K562 (cell line): ENCODE data around the gene PGBD1. TPM values are rescaled to one million over a fixed set of nuclear protein-coding genes. Genes with fewer than 3 reads are reported as not detected.
A peak's percentile ranks its signal among the peaks of the same experiment; 100 is the strongest.

ENCODE experiments used
- BCOR ChIP-seq: fragments of 450-650 bp; IDR thresholded peaks from 2 replicates; pipeline ENCODE4 v1.6.1; 2016
- CCAR2 ChIP-seq: fragments of 200-400 bp; formaldehyde crosslinking; IDR thresholded peaks from 2 replicates; pipeline ENCODE4 v1.6.1; 2017; ENCODE audit warnings: mild to moderate bottlenecking, low read depth, low read length
- DMBX1 ChIP-seq: fragments of 250-450 bp; sonication (Bioruptor Pico); IDR thresholded peaks from 2 replicates; pipeline ENCODE4 v1.8.0; 2022; ENCODE audit warnings: inconsistent platforms, mild to moderate bottlenecking, moderate library complexity, borderline replicate concordance
- ETV6 ChIP-seq, 3 experiments: fragments of 150-350 bp in 1 of 3; sonication (generic) in 1 of 3; formaldehyde crosslinking in 1 of 3; IDR thresholded peaks; 2 replicates each; pipeline versions ENCODE4 v1.6.1 to v1.8.0; 2014 to 2022; ENCODE audit warnings: borderline replicate concordance in 2 of 3, low read depth in 2 of 3, antibody characterized with exemption in 1 of 3, low read length in 1 of 3, mild to moderate bottlenecking in 1 of 3, missing genetic modification reagents in 1 of 3
- GABPB1 ChIP-seq: sonication (generic); formaldehyde crosslinking; IDR thresholded peaks from 2 replicates; pipeline ENCODE4 v1.8.0; 2022; ENCODE audit warnings: mild to moderate bottlenecking, missing genetic modification reagents
- GATAD2B ChIP-seq: fragments of 450-650 bp; IDR thresholded peaks from 2 replicates; pipeline ENCODE4 v1.6.1; 2017; ENCODE audit warnings: mild to moderate bottlenecking, borderline replicate concordance
- KLF16 ChIP-seq: IDR thresholded peaks from 2 replicates; pipeline ENCODE4 v1.6.1; 2016; ENCODE audit warnings: antibody characterized with exemption
- MCM5 ChIP-seq: fragments of 450-650 bp; IDR thresholded peaks from 2 replicates; pipeline ENCODE4 v1.6.1; 2016; ENCODE audit warnings: low read depth
- SOX6 ChIP-seq: fragments of 450-650 bp; IDR thresholded peaks from 2 replicates; pipeline ENCODE4 v1.6.1; 2014; ENCODE audit warnings: mild to moderate bottlenecking
- SP2 ChIP-seq: IDR thresholded peaks from 2 replicates; pipeline ENCODE4 v1.6.1; 2011; ENCODE audit warnings: mild to moderate bottlenecking, low read depth, low read length, moderate library complexity; ENCODE audit not compliant: poor library complexity, severe bottlenecking; ENCODE audit errors: extremely low read depth
- SRF ChIP-seq, 2 experiments: fragments of 250-450, 450-650 bp in 1 of 2; sonication (Bioruptor Pico) in 1 of 2; sonication (generic) in 1 of 2; formaldehyde crosslinking; IDR thresholded peaks; 2 replicates each; pipeline versions ENCODE4 v1.5.0 to v1.5.1; 2020 to 2022; ENCODE audit warnings: mild to moderate bottlenecking in 1 of 2, missing genetic modification reagents in 1 of 2
- STAT5B ChIP-seq: fragments of 250-450 bp; sonication (Bioruptor Pico); IDR thresholded peaks from 2 replicates; pipeline ENCODE4 v1.8.0; 2021; ENCODE audit warnings: mild to moderate bottlenecking, inconsistent platforms
- TBP ChIP-seq: optimal IDR thresholded peaks from 2 replicates; pipeline ENCODE3; 2011; ENCODE audit warnings: low read depth, low read length, improper control_type of control experiment
- ZNF212 ChIP-seq: fragments of 450-650 bp; formaldehyde crosslinking; IDR thresholded peaks from 2 replicates; pipeline ENCODE4 v1.4.0; 2020; ENCODE audit warnings: mild to moderate bottlenecking
- ZNF707 ChIP-seq: fragments of 250-450 bp; sonication (Bioruptor Pico); conservative IDR thresholded peaks from 2 replicates; pipeline ENCODE4 v1.8.0; 2022; ENCODE audit warnings: inconsistent platforms, mild to moderate bottlenecking, moderate library complexity
- polyA plus RNA-seq, 8 experiments: library from polyadenylated mRNA; depleted of rRNA in 4 of 8; stranded (reverse) in 5 of 8; unstranded in 3 of 8; fragments of >200 nt; fragmentation: Nextera tagmentation in 2 of 8; fragmentation: Illumina TruSeq in 1 of 8; extraction: Ambion mirVana in 2 of 8; extraction: Trizol in 1 of 8; gene quantifications; 2 replicates each; pipeline versions ENCODE4 v1.2.1 to v1.2.3, GENCODE V29; 2011 to 2014; ENCODE audit warnings: inconsistent platforms in 1 of 8, missing spikeins in 1 of 8
- total RNA-seq, 7 experiments: library from RNA; depleted of rRNA in 6 of 7; stranded (reverse); fragments of >200 nt in 6 of 7; fragmentation: Illumina TruSeq in 2 of 7; extraction: Trizol in 2 of 7; gene quantifications; 2 replicates each; pipeline versions ENCODE4 v1.2.1 to v1.2.3, GENCODE V29; 2011 to 2021; ENCODE audit warnings: low replicate concordance in 1 of 7
- TF ChIP-seq, protein P1 (sequence below), 2 experiments: fragments of 450-650 bp in 1 of 2; sonication (generic) in 1 of 2; formaldehyde crosslinking; conservative IDR thresholded peaks; 2 replicates each; pipeline versions ENCODE4 v1.4.0 to v1.8.1; 2020 to 2022; ENCODE audit warnings: mild to moderate bottlenecking in 1 of 2, missing genetic modification reagents in 1 of 2
- TF ChIP-seq, protein P2 (sequence below), 2 experiments: fragments of 450-650 bp; IDR thresholded peaks; 2 replicates each; pipeline ENCODE4 v1.6.1; 2018; ENCODE audit warnings: mild to moderate bottlenecking in 2 of 2, low read depth in 1 of 2; ENCODE audit not compliant: partially characterized antibody in 2 of 2
- TF ChIP-seq, protein P3 (sequence below): fragments of 450-650 bp; formaldehyde crosslinking; IDR thresholded peaks from 2 replicates; pipeline ENCODE4 v1.4.0; 2022; ENCODE audit warnings: missing genetic modification characterization
- TF ChIP-seq, protein P4 (sequence below): sonication (generic); formaldehyde crosslinking; IDR thresholded peaks from 2 replicates; pipeline ENCODE4 v1.8.0; 2022; ENCODE audit warnings: mild to moderate bottlenecking, missing genetic modification reagents

The PGBD1 gene
- total and polyA plus RNA-seq, 9 of the 15 experiments (the other 6 are each of a cell fraction or from before 2014, with no cell fraction given) = 3.3 to 9.0 (median 7.3) TPM

DNA sequence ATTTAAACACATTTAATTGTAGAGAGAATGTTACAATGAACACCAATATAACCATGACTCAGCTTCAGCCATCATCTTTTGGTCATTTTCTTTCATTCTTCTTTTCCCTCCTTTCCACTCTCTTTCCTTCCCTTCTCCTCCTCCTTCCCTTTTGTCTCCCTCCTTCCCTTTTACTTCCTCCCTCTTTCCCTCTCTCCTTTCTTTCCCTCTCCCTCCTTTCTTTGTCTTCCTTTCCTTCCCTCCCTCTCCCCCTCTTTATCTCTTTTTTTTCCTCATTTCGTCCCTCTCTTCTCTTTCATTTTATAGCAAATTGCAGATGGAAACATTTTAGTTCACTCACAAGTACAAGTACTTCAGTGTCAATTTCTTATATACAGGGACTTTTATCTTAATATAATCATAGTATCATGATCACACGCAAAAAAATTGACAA lies 70.1 kb downstream of the PGBD1 start (continued):
- TF ChIP-seq, protein P1, sequence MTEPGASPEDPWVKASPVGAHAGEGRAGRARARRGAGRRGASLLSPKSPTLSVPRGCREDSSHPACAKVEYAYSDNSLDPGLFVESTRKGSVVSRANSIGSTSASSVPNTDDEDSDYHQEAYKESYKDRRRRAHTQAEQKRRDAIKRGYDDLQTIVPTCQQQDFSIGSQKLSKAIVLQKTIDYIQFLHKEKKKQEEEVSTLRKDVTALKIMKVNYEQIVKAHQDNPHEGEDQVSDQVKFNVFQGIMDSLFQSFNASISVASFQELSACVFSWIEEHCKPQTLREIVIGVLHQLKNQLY (CRISPR knock-in tag; conservative IDR thresholded peaks at IDR 0.05) = no peak
- TF ChIP-seq GABPB1 (CRISPR knock-in tag) (no peak), SP2 (no peak), ZNF707 (CRISPR knock-in tag) (no peak), ZNF212 (CRISPR knock-in tag) (no peak), GATAD2B (no peak), DMBX1 (CRISPR knock-in tag) (no peak), KLF16 (no peak), ETV6 (IDR thresholded peaks at IDR 0.05; ENCODE audit: borderline replicate concordance in 1 of 2, low read depth in 2 of 2, low read length in 1 of 2) (no peak), ETV6 (CRISPR knock-in tag; IDR thresholded peaks at IDR 0.05; ENCODE audit: borderline replicate concordance) (no peak), MCM5 (no peak), CCAR2 (no peak), SRF (CRISPR knock-in tag; IDR thresholded peaks at IDR 0.05) (no peak), TBP (no peak), BCOR (peak; percentile 79), SOX6 (no peak), STAT5B (CRISPR knock-in tag) (no peak)
- TF ChIP-seq, protein P2, sequence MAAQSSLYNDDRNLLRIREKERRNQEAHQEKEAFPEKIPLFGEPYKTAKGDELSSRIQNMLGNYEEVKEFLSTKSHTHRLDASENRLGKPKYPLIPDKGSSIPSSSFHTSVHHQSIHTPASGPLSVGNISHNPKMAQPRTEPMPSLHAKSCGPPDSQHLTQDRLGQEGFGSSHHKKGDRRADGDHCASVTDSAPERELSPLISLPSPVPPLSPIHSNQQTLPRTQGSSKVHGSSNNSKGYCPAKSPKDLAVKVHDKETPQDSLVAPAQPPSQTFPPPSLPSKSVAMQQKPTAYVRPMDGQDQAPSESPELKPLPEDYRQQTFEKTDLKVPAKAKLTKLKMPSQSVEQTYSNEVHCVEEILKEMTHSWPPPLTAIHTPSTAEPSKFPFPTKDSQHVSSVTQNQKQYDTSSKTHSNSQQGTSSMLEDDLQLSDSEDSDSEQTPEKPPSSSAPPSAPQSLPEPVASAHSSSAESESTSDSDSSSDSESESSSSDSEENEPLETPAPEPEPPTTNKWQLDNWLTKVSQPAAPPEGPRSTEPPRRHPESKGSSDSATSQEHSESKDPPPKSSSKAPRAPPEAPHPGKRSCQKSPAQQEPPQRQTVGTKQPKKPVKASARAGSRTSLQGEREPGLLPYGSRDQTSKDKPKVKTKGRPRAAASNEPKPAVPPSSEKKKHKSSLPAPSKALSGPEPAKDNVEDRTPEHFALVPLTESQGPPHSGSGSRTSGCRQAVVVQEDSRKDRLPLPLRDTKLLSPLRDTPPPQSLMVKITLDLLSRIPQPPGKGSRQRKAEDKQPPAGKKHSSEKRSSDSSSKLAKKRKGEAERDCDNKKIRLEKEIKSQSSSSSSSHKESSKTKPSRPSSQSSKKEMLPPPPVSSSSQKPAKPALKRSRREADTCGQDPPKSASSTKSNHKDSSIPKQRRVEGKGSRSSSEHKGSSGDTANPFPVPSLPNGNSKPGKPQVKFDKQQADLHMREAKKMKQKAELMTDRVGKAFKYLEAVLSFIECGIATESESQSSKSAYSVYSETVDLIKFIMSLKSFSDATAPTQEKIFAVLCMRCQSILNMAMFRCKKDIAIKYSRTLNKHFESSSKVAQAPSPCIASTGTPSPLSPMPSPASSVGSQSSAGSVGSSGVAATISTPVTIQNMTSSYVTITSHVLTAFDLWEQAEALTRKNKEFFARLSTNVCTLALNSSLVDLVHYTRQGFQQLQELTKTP (IDR thresholded peaks at IDR 0.05; ENCODE audit: low read depth in 1 of 2, partially characterized antibody in 2 of 2) = peak; percentile 74 to 97
- TF ChIP-seq, protein P3, sequence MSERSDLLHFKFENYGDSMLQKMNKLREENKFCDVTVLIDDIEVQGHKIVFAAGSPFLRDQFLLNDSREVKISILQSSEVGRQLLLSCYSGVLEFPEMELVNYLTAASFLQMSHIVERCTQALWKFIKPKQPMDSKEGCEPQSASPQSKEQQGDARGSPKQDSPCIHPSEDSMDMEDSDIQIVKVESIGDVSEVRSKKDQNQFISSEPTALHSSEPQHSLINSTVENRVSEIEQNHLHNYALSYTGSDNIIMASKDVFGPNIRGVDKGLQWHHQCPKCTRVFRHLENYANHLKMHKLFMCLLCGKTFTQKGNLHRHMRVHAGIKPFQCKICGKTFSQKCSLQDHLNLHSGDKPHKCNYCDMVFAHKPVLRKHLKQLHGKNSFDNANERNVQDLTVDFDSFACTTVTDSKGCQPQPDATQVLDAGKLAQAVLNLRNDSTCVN (CRISPR knock-in tag) = peak; percentile 98
- TF ChIP-seq, protein P4, sequence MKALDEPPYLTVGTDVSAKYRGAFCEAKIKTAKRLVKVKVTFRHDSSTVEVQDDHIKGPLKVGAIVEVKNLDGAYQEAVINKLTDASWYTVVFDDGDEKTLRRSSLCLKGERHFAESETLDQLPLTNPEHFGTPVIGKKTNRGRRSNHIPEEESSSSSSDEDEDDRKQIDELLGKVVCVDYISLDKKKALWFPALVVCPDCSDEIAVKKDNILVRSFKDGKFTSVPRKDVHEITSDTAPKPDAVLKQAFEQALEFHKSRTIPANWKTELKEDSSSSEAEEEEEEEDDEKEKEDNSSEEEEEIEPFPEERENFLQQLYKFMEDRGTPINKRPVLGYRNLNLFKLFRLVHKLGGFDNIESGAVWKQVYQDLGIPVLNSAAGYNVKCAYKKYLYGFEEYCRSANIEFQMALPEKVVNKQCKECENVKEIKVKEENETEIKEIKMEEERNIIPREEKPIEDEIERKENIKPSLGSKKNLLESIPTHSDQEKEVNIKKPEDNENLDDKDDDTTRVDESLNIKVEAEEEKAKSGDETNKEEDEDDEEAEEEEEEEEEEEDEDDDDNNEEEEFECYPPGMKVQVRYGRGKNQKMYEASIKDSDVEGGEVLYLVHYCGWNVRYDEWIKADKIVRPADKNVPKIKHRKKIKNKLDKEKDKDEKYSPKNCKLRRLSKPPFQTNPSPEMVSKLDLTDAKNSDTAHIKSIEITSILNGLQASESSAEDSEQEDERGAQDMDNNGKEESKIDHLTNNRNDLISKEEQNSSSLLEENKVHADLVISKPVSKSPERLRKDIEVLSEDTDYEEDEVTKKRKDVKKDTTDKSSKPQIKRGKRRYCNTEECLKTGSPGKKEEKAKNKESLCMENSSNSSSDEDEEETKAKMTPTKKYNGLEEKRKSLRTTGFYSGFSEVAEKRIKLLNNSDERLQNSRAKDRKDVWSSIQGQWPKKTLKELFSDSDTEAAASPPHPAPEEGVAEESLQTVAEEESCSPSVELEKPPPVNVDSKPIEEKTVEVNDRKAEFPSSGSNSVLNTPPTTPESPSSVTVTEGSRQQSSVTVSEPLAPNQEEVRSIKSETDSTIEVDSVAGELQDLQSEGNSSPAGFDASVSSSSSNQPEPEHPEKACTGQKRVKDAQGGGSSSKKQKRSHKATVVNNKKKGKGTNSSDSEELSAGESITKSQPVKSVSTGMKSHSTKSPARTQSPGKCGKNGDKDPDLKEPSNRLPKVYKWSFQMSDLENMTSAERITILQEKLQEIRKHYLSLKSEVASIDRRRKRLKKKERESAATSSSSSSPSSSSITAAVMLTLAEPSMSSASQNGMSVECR (CRISPR knock-in tag) = no peak
